Stimulated activated memory B cell treated with anti-CD40 and anti-IgM and Interleukin-4, amounts not matched to agents 10 μg/mL and 1 μg/mL and 100 μg/mL, for 72 hours (primary cell): ENCODE results near the gene PSMB9.
"Not testable (repeated sequence)": the region's sequence is repeated elsewhere in the genome, so short reads cannot be mapped to it uniquely, and the experiment has no call there.

Source experiments
- ATAC-seq: fragments of 150-1000 bp; cut with Tn5 transposase; 2 replicates; pipeline ENCODE4 v1.10.0; 2021
- H3K27ac Mint-ChIP-seq: one replicate; pipeline ENCODE4 v1.8.0; 2022; ENCODE audit warnings: mild to moderate bottlenecking, mixed read lengths
- H3K27me3 Mint-ChIP-seq: one replicate; pipeline ENCODE4 v1.8.0; 2022; ENCODE audit warnings: mixed read lengths
- H3K36me3 Mint-ChIP-seq: one replicate; pipeline ENCODE4 v1.8.0; 2022; ENCODE audit warnings: mixed read lengths
- H3K4me1 Mint-ChIP-seq: one replicate; pipeline ENCODE4 v1.8.0; 2022; ENCODE audit warnings: mixed read lengths
- H3K4me3 Mint-ChIP-seq: one replicate; pipeline ENCODE4 v1.8.0; 2022; ENCODE audit warnings: mild to moderate bottlenecking, moderate library complexity, mixed read lengths
- H3K9me3 Mint-ChIP-seq: one replicate; pipeline ENCODE4 v1.8.0; 2022; ENCODE audit warnings: mixed read lengths

Gene PSMB9

GRCh38 chr6:32865724-32866443, 11.9 kb downstream of the PSMB9 start:
- H3K4me1 Mint-ChIP-seq = peaks cover 40% of the 10 kb centered on the region
- peak overlapping the region; percentile 64 for H3K27ac Mint-ChIP-seq
- ATAC-seq = no peak

GRCh38 chr6:32867022-32867477, 13.1 kb downstream of the PSMB9 start:
- H3K36me3 Mint-ChIP-seq = peaks cover 6% of the 10 kb centered on the region
- peaks cover 35% of the 10 kb centered on the region for H3K4me1 Mint-ChIP-seq
- peak overlapping the region; percentile 67 for H3K4me3 Mint-ChIP-seq
- no peaks in the 10 kb centered on the region for H3K27me3 Mint-ChIP-seq
- H3K27ac Mint-ChIP-seq = peak overlapping the region; percentile 89
- peak; percentile 86 for ATAC-seq
- H3K9me3 Mint-ChIP-seq = no peaks in the 10 kb centered on the region

More at GRCh38 chr6:32865724-32866443, 11.9 kb downstream of the PSMB9 start:
- Mint-ChIP-seq H3K4me3 (no peak overlapping the region), H3K9me3 (no peaks in the 10 kb centered on the region), H3K27me3 (no peaks in the 10 kb centered on the region), H3K36me3 (peaks cover 11% of the 10 kb centered on the region)

GRCh38 chr6:32867554-32868256, 13.7 kb downstream of the PSMB9 start:
- H3K36me3 Mint-ChIP-seq = peaks cover 6% of the 10 kb centered on the region
- ATAC-seq = peak; percentile 25
- H3K4me3 Mint-ChIP-seq = peak overlapping the region; percentile 67
- H3K27ac Mint-ChIP-seq = peak overlapping the region; percentile 89
- H3K27me3 Mint-ChIP-seq = no peaks in the 10 kb centered on the region
- H3K4me1 Mint-ChIP-seq = peaks cover 35% of the 10 kb centered on the region
- peaks cover 2% of the 10 kb centered on the region for H3K9me3 Mint-ChIP-seq

GRCh38 chr6:32868257-32868788, 14.3 kb downstream of the PSMB9 start:
- Mint-ChIP-seq H3K27me3 (no peaks in the 10 kb centered on the region), H3K9me3 (peaks cover 4% of the 10 kb centered on the region), H3K4me3 (no peak overlapping the region), H3K27ac (no peak overlapping the region), H3K36me3 (no peaks in the 10 kb centered on the region), H3K4me1 (peaks cover 35% of the 10 kb centered on the region)
- ATAC-seq = peak; percentile 75

GRCh38 chr6:32873947-32874346, 20.0 kb downstream of the PSMB9 start:
- not testable (repeated sequence) for H3K4me1 Mint-ChIP-seq, H3K9me3 Mint-ChIP-seq, H3K27me3 Mint-ChIP-seq, H3K36me3 Mint-ChIP-seq, ATAC-seq, H3K4me3 Mint-ChIP-seq, H3K27ac Mint-ChIP-seq

GRCh38 chr6:32876603-32877002, 22.6 kb downstream of the PSMB9 start:
- ATAC-seq = no peak
- no peak overlapping the region for H3K27ac Mint-ChIP-seq

GRCh38 chr6:32879691-32880090, 25.7 kb downstream of the PSMB9 start:
- no peak for ATAC-seq
- Mint-ChIP-seq H3K36me3 (no peaks in the 10 kb centered on the region), H3K4me3 (peak overlapping the region; percentile 62), H3K4me1 (peaks cover 26% of the 10 kb centered on the region), H3K27me3 (peaks cover 15% of the 10 kb centered on the region), H3K9me3 (no peaks in the 10 kb centered on the region), H3K27ac (peak overlapping the region; percentile 61)

More at GRCh38 chr6:32876603-32877002, 22.6 kb downstream of the PSMB9 start:
- peaks cover 4% of the 10 kb centered on the region for H3K9me3 Mint-ChIP-seq
- H3K4me3 Mint-ChIP-seq = no peak overlapping the region
- peaks cover 15% of the 10 kb centered on the region for H3K27me3 Mint-ChIP-seq
- peaks cover 29% of the 10 kb centered on the region for H3K4me1 Mint-ChIP-seq
- no peaks in the 10 kb centered on the region for H3K36me3 Mint-ChIP-seq

GRCh38 chr6:32880962-32881361, 27.0 kb downstream of the PSMB9 start:
- peaks cover 15% of the 10 kb centered on the region for H3K27me3 Mint-ChIP-seq
- H3K27ac Mint-ChIP-seq, H3K4me3 Mint-ChIP-seq, ATAC-seq, H3K9me3 Mint-ChIP-seq, H3K36me3 Mint-ChIP-seq: not testable (repeated sequence)
- peaks cover 30% of the 10 kb centered on the region for H3K4me1 Mint-ChIP-seq

- ATAC-seq = no peak
- Mint-ChIP-seq H3K36me3 (no peaks in the 10 kb centered on the region), H3K27me3 (peaks cover 15% of the 10 kb centered on the region), H3K4me1 (peaks cover 36% of the 10 kb centered on the region), H3K9me3 (no peaks in the 10 kb centered on the region), H3K27ac (no peak overlapping the region), H3K4me3 (no peak overlapping the region)
Measured at GRCh38 chr6:32882879-32883250, 28.9 kb downstream of the PSMB9 start.

- Mint-ChIP-seq H3K4me1 (peaks cover 42% of the 10 kb centered on the region), H3K36me3 (no peaks in the 10 kb centered on the region), H3K27ac (peak overlapping the region; percentile 12), H3K27me3 (peaks cover 15% of the 10 kb centered on the region), H3K4me3 (no peak overlapping the region), H3K9me3 (no peaks in the 10 kb centered on the region)
- ATAC-seq = no peak
Measured at GRCh38 chr6:32883789-32884188, 29.8 kb downstream of the PSMB9 start.

- no peaks in the 10 kb centered on the region for H3K27me3 Mint-ChIP-seq
- H3K4me1 Mint-ChIP-seq = peaks cover 33% of the 10 kb centered on the region
- H3K36me3 Mint-ChIP-seq = no peaks in the 10 kb centered on the region
- H3K9me3 Mint-ChIP-seq = no peaks in the 10 kb centered on the region
- peak overlapping the region; percentile 72 for H3K27ac Mint-ChIP-seq
- ATAC-seq = peak; percentile 50
- no peak overlapping the region for H3K4me3 Mint-ChIP-seq
Measured at GRCh38 chr6:32885698-32886286, 31.8 kb downstream of the PSMB9 start.

GRCh38 chr6:32886681-32887383, 32.8 kb downstream of the PSMB9 start:
- Mint-ChIP-seq H3K27me3 (no peaks in the 10 kb centered on the region), H3K27ac (peak overlapping the region; percentile 72), H3K4me3 (no peak overlapping the region), H3K4me1 (peaks cover 33% of the 10 kb centered on the region), H3K36me3 (no peaks in the 10 kb centered on the region), H3K9me3 (no peaks in the 10 kb centered on the region)
- no peak for ATAC-seq

- H3K9me3 Mint-ChIP-seq = no peaks in the 10 kb centered on the region
- H3K27me3 Mint-ChIP-seq = no peaks in the 10 kb centered on the region
- H3K4me1 Mint-ChIP-seq = peaks cover 40% of the 10 kb centered on the region
- no peak for ATAC-seq
- no peak overlapping the region for H3K4me3 Mint-ChIP-seq
- H3K36me3 Mint-ChIP-seq = no peaks in the 10 kb centered on the region
- H3K27ac Mint-ChIP-seq = peak overlapping the region; percentile 72
Measured at GRCh38 chr6:32887616-32888015, 33.6 kb downstream of the PSMB9 start.

- Mint-ChIP-seq H3K4me3 (no peak overlapping the region), H3K9me3 (no peaks in the 10 kb centered on the region), H3K4me1 (peaks cover 48% of the 10 kb centered on the region), H3K27ac (peak overlapping the region; percentile 72), H3K27me3 (no peaks in the 10 kb centered on the region), H3K36me3 (no peaks in the 10 kb centered on the region)
- ATAC-seq = no peak
Measured at GRCh38 chr6:32888576-32888975, 34.6 kb downstream of the PSMB9 start.

GRCh38 chr6:32889533-32889932, 35.5 kb downstream of the PSMB9 start:
- Mint-ChIP-seq H3K4me1 (peaks cover 56% of the 10 kb centered on the region), H3K27me3 (no peaks in the 10 kb centered on the region), H3K36me3 (no peaks in the 10 kb centered on the region), H3K4me3 (no peak overlapping the region), H3K27ac (peak overlapping the region; percentile 72), H3K9me3 (no peaks in the 10 kb centered on the region)
- no peak for ATAC-seq
